Right atrium auricular region (tissue), 2 donors: ENCODE data around the gene GOLIM4. TPM values are rescaled to one million over a fixed set of nuclear protein-coding genes. Genes with fewer than 3 reads are reported as not detected.

Experiments used
- DNase-seq: peaks from one replicate; pipeline ENCODE4 v3.0.0-alpha.2; 2019; ENCODE audit warnings: low spot score
- H3K27ac ChIP-seq, 2 donors: fragments of 200-600 bp; sonication (generic); 1 replicate in 1 of 2; 2 replicates in 1 of 2; pipeline ENCODE4 v1.5.1; 2016 to 2019
- H3K27me3 ChIP-seq, 2 donors: fragments of 200-600 bp; sonication (generic); one replicate each; pipeline versions ENCODE4 v1.5.1 to v1.6.0; 2017 to 2019
- H3K36me3 ChIP-seq: fragments of 200-600 bp; sonication (generic); one replicate; pipeline ENCODE4 v1.5.1; 2016
- H3K4me1 ChIP-seq, 2 donors: fragments of 200-600 bp; sonication (generic); one replicate each; pipeline versions ENCODE4 v1.5.1 to v1.6.0; 2017 to 2019
- H3K4me3 ChIP-seq, 2 donors: fragments of 200-600 bp; sonication (generic); 1 replicate in 1 of 2; 2 replicates in 1 of 2; pipeline ENCODE4 v1.5.1; 2017 to 2019; ENCODE audit warnings: mild to moderate bottlenecking in 1 of 2, moderate library complexity in 1 of 2
- H3K9me3 ChIP-seq, 2 donors: fragments of 200-600 bp; sonication (generic); one replicate each; pipeline ENCODE4 v1.5.1; 2019
- total RNA-seq, 2 donors: library from RNA; depleted of rRNA; stranded (reverse); fragments of >200 nt; gene quantifications; one replicate each; pipeline ENCODE4 v1.1.0, GENCODE V29; 2016
- TF ChIP-seq, protein P1 (sequence below), 2 donors: fragments of 200-600 bp; sonication (generic); IDR thresholded peaks; one replicate each; pipeline ENCODE4 v1.5.1; 2019; ENCODE audit warnings: antibody characterized with exemption in 2 of 2

Gene GOLIM4
- total RNA-seq, 2 donors from 2014 or later: 56.0 to 63.7 TPM

DNA sequence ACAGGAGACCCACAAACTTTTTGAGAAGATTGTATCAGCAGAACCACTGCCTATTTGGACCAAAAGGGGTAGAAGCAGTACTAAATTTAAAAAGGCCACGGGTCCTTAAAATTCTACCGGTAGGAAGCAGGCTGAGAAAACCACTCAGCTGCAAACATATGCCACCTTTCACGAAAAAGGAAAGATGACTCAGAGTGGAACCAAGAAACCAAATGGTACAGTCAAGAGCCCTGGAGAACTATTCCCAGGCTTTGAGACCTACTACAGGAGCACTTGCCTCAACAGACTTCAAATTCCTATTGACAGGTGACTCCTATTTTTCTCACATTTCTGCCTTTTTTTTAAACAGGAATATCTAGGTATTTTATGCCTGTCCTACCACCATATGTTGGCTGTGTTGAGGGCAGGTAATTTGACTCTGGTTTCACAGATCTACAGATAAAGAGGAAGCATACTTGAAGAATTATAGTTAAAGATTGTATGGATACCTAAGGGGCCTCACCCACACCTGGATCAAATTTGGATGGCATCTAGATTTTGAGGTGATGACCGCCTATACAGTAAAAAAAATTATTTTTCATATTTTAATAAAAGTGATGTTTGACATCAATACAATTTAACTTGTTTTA is 10.1 kb downstream of the GOLIM4 start:
- Histone ChIP-seq H3K27ac (no peak overlapping the region), H3K9me3 (no peaks in the 10 kb centered on the region), H3K36me3 (no peaks in the 10 kb centered on the region), H3K4me3 (no peak overlapping the region), H3K27me3 (no peaks in the 10 kb centered on the region), H3K4me1 (peaks cover 0 to 46% of the 10 kb centered on the region in 2 donors)
- TF ChIP-seq, protein P1, sequence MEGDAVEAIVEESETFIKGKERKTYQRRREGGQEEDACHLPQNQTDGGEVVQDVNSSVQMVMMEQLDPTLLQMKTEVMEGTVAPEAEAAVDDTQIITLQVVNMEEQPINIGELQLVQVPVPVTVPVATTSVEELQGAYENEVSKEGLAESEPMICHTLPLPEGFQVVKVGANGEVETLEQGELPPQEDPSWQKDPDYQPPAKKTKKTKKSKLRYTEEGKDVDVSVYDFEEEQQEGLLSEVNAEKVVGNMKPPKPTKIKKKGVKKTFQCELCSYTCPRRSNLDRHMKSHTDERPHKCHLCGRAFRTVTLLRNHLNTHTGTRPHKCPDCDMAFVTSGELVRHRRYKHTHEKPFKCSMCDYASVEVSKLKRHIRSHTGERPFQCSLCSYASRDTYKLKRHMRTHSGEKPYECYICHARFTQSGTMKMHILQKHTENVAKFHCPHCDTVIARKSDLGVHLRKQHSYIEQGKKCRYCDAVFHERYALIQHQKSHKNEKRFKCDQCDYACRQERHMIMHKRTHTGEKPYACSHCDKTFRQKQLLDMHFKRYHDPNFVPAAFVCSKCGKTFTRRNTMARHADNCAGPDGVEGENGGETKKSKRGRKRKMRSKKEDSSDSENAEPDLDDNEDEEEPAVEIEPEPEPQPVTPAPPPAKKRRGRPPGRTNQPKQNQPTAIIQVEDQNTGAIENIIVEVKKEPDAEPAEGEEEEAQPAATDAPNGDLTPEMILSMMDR (IDR thresholded peaks at IDR 0.05): no peak
- DNase-seq: no peak

DNA sequence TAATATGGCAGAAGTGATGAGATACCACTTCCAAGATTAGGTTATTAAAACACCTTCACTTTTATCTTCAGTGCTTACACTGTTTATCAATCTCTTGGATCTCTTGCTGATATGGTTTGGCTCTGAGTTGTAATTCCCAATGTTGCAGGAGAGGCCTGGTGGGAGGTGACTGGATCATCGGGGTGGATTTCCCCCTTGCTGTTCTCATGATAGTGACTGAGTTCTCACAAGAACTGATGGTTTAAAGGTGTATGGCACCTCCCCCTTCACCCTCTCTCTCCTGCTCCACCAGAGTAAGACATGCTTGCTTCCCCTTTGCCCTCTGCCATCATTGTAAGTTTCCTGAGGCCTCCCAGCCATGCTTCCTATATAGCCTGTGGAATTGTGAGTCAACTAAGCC is 11.8 kb downstream of the GOLIM4 start:
- no peak overlapping the region for H3K4me3 ChIP-seq
- peaks cover 0 to 51% of the 10 kb centered on the region in 2 donors for H3K4me1 ChIP-seq
- no peaks in the 10 kb centered on the region for H3K36me3 ChIP-seq
- no peaks in the 10 kb centered on the region for H3K27me3 ChIP-seq
- no peak overlapping the region for H3K27ac ChIP-seq
- no peaks in the 10 kb centered on the region for H3K9me3 ChIP-seq
- DNase-seq: no peak
- TF ChIP-seq, protein P1 (IDR thresholded peaks at IDR 0.05): no peak

DNA sequence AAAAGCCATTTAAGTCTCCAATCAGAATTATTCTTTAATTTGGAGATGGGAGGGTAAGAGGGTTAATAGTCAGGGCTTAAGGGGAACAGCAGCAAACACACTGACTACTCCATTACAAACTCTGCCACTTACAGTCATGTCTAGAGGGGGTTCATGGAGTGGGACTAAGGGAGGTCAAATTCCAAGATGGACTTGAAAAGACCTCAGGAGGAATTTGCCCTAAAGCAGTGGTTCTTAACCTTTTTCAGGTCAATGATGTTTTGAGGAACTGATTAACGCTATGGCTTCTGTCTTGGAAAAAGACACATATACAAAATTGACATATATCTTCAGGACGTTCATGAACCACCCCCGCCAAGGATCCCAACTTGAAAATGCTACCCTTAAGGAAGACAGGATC is 13.9 kb downstream of the GOLIM4 start:
- Histone ChIP-seq H3K9me3 (no peaks in the 10 kb centered on the region), H3K27ac (no peak overlapping the region), H3K4me1 (peaks cover 0 to 35% of the 10 kb centered on the region in 2 donors), H3K36me3 (no peaks in the 10 kb centered on the region), H3K27me3 (no peaks in the 10 kb centered on the region), H3K4me3 (no peak overlapping the region)
- TF ChIP-seq, protein P1 (IDR thresholded peaks at IDR 0.05): no peak
- no peak for DNase-seq

DNA sequence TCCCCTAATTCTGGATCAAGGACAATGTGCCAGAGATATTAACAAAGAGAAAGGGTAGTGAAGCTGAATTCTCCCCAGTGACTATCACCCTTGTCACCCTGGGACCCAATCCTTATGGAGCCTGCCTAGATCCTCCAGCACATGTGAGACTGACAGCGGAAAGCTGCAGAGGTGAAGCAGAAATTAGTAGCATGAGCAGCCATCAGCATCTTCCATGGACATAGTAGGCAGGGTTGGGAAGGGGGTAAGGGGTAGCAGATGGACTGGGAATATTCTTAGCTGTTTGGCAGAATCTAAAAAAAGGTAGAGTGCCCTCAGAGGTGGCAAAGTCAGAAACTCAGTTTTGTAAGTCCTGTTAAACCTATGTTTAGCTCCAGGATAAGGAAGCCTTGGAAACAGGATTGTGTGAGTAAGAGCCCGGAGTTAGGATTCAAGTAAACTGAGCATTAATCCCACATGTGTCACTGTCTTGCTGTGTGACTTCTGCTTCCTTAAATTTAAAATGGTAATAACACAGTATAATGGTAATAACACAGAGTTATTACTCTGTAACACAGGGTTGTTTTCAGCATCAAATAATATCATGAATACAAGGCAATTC is 14.5 kb downstream of the GOLIM4 start:
- Histone ChIP-seq H3K27me3 (no peaks in the 10 kb centered on the region), H3K4me3 (no peak overlapping the region), H3K4me1 (peaks cover 0 to 30% of the 10 kb centered on the region in 2 donors), H3K27ac (peak overlapping the region in 1 of 2 donors; percentile 11), H3K9me3 (no peaks in the 10 kb centered on the region), H3K36me3 (no peaks in the 10 kb centered on the region)
- no peak for DNase-seq
- TF ChIP-seq, protein P1 (IDR thresholded peaks at IDR 0.05): no peak

DNA sequence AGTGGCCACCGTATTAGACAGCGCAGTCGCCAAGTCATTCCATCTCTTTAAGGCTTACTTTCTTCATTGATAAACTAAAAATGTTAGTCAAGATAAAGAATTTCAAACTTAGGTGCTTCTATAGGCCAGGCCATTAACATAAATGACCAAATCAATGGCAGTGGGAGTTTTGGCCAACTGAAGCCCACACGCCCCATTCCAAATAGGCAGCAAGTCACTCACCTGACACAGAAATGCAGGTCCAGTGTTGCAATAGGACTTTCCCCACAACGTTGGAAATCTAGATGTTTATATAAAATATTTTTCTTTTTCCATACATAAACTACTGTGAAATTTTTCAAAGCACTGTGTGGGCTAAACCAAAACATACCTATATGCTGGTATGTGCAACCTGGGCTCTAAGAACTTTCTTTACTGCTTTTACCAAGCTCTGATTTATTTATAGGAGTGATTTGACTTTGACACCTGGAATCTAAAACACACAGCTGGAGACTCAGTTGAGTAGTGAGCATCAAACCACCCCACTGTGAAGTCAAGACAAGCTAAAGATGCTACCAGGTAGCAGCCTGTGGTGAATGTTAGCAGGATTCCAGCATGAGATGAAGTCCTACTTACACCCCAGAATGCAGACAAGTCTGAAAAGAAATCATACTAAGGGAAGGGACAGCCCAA is 15.1 kb downstream of the GOLIM4 start:
- Histone ChIP-seq H3K27me3 (no peaks in the 10 kb centered on the region), H3K36me3 (no peaks in the 10 kb centered on the region), H3K27ac (peak overlapping the region in 1 of 2 donors; percentile 11), H3K4me1 (peaks cover 0 to 30% of the 10 kb centered on the region in 2 donors), H3K4me3 (no peak overlapping the region), H3K9me3 (no peaks in the 10 kb centered on the region)
- DNase-seq: no peak
- TF ChIP-seq, protein P1 (IDR thresholded peaks at IDR 0.05): no peak
